B cell (primary cell): ENCODE measurements around the gene IL1RAPL1. TPM values are rescaled to one million over a fixed set of nuclear protein-coding genes. Genes with fewer than 3 reads are reported as not detected.

Experiments
- ATAC-seq: fragments of 200-7000 bp; cut with Tn5 transposase; one replicate; pipeline ENCODE4 v1.10.0; 2021; ENCODE audit warnings: low read depth, mild to moderate bottlenecking, moderate number of reproducible peaks, moderate library complexity
- CTCF ChIA-PET: fragments of 350-600 bp; sonication (Branson Sonifier 250); formaldehyde crosslinking; loops from one replicate; lab custom pipeline; 2021; ENCODE audit warnings: antibody characterized with exemption, inconsistent platforms; lab: Charles Lee
- POLR2A ChIA-PET: fragments of 350-600 bp; sonication (Branson Sonifier 250); formaldehyde crosslinking; loops from one replicate; lab custom pipeline; 2021; ENCODE audit warnings: antibody characterized with exemption; lab: Charles Lee
- DNase-seq: peaks from one replicate; pipeline ENCODE4 v3.0.0; 2013
- H2AFZ ChIP-seq: 2 replicates; pipeline ENCODE4 v1.6.1; 2012; ENCODE audit warnings: mild to moderate bottlenecking, low read depth, low read length; ENCODE audit not compliant: insufficient read depth, poor library complexity, severe bottlenecking
- H3K27ac ChIP-seq, 2 donors: 1 replicate in 1 of 2; 2 replicates in 1 of 2; pipeline ENCODE4 v1.5.1; 2012 to 2013; ENCODE audit warnings: low read length in 2 of 2, mild to moderate bottlenecking in 2 of 2, moderate library complexity in 1 of 2
- H3K27me3 ChIP-seq, 4 experiments: fragments of 200-600 bp in 1 of 4; sonication (generic) in 1 of 4; replicated peaks in 1 of 4; 1 replicate in 2 of 4; 2 replicates in 2 of 4; pipeline versions ENCODE4 v1.6.1 to v1.7.0; 2013 to 2016; ENCODE audit warnings: low read length in 3 of 4, mild to moderate bottlenecking in 2 of 4, mixed read lengths in 1 of 4, moderate library complexity in 1 of 4; ENCODE audit not compliant: insufficient read depth in 4 of 4, control insufficient read depth in 3 of 4; ENCODE audit errors: control extremely low read depth in 1 of 4
- H3K36me3 ChIP-seq, 2 experiments: replicated peaks in 1 of 2; 1 replicate in 1 of 2; 2 replicates in 1 of 2; pipeline versions ENCODE4 v1.6.1 to v1.7.1; 2013; ENCODE audit warnings: low read length in 1 of 2; ENCODE audit not compliant: insufficient read depth in 2 of 2, control insufficient read depth in 1 of 2; ENCODE audit errors: control extremely low read depth in 1 of 2, extremely low read depth in 1 of 2
- H3K4me1 ChIP-seq, 2 donors: fragments of 200-600 bp in 1 of 2; sonication (generic) in 1 of 2; 1 replicate in 1 of 2; 2 replicates in 1 of 2; pipeline versions ENCODE4 v1.5.1 to v1.6.1; 2013 to 2017; ENCODE audit warnings: low read length in 2 of 2; ENCODE audit not compliant: control insufficient read depth in 2 of 2, insufficient read depth in 2 of 2
- H3K4me2 ChIP-seq: replicated peaks from 2 replicates; pipeline ENCODE3; 2012; ENCODE audit warnings: mild to moderate bottlenecking, low read depth, low read length; ENCODE audit not compliant: poor library complexity, severe bottlenecking
- H3K4me3 ChIP-seq, 5 experiments: fragments of 200-600 bp in 1 of 5; sonication (generic) in 1 of 5; 1 replicate in 3 of 5; 2 replicates in 2 of 5; pipeline versions ENCODE4 v1.5.1 to v1.7.0; 2011 to 2016; ENCODE audit warnings: low read length in 4 of 5, mild to moderate bottlenecking in 4 of 5, low read depth in 2 of 5, control low read depth in 1 of 5, moderate library complexity in 1 of 5; ENCODE audit not compliant: insufficient read depth in 1 of 5; ENCODE audit errors: control extremely low read depth in 1 of 5, extremely low read depth in 1 of 5
- H3K79me2 ChIP-seq: fragments of 200-600 bp; sonication (generic); one replicate; pipeline ENCODE4 v1.6.0; 2016; ENCODE audit warnings: low read length; ENCODE audit not compliant: control insufficient read depth, insufficient read depth
- H3K9ac ChIP-seq: fragments of 200-600 bp; sonication (generic); 2 replicates; pipeline ENCODE4 v1.6.1; 2017; ENCODE audit warnings: mild to moderate bottlenecking, low read length, moderate library complexity
- H3K9me3 ChIP-seq, 3 donors: one replicate each; pipeline versions ENCODE4 v1.6.1 to v1.7.1; 2013; ENCODE audit warnings: low read length in 2 of 3; ENCODE audit not compliant: control insufficient read depth in 2 of 3, insufficient read depth in 1 of 3; ENCODE audit errors: control extremely low read depth in 1 of 3
- H4K20me1 ChIP-seq: 2 replicates; pipeline ENCODE4 v1.6.0; 2012; ENCODE audit warnings: mild to moderate bottlenecking, low read length; ENCODE audit not compliant: insufficient read depth, control insufficient read depth, poor library complexity, severe bottlenecking
- H3K27ac Mint-ChIP-seq: one replicate; pipeline ENCODE4 v1.8.0; 2021; ENCODE audit warnings: mixed read lengths
- H3K27me3 Mint-ChIP-seq: one replicate; pipeline ENCODE4 v1.8.0; 2021; ENCODE audit warnings: mixed read lengths
- H3K4me1 Mint-ChIP-seq: one replicate; pipeline ENCODE4 v1.8.0; 2021; ENCODE audit warnings: mixed read lengths
- H3K4me3 Mint-ChIP-seq: one replicate; pipeline ENCODE4 v1.8.0; 2021; ENCODE audit warnings: mixed read lengths
- H3K9me3 Mint-ChIP-seq: one replicate; pipeline ENCODE4 v1.8.0; 2022; ENCODE audit warnings: mixed read lengths; ENCODE audit not compliant: insufficient read depth
- EZH2 ChIP-seq: IDR thresholded peaks from 2 replicates; pipeline ENCODE4 v1.6.1; 2012; ENCODE audit warnings: borderline replicate concordance, low read depth, mild to moderate bottlenecking, moderate library complexity, low read length; ENCODE audit not compliant: insufficient read depth, poor library complexity, severe bottlenecking
- WGBS: methylation state at CpG from one replicate; pipeline ENCODE4 v1.1.5; 2013; ENCODE audit warnings: missing lambda C conversion rate; ENCODE audit not compliant: insufficient coverage; 5-methylcytosine and 5-hydroxymethylcytosine counted together
- intact Hi-C: fragments of 100-400 bp; cut with micrococcal nuclease; formaldehyde crosslinking; loops from one replicate; pipeline ENCODE4 v1.10.0; 2022
- polyA plus RNA-seq: library from polyadenylated mRNA; depleted of rRNA; stranded (reverse); fragments of >200 nt; gene quantifications from 2 replicates; pipeline ENCODE4 v1.2.3, GENCODE V29; 2012
- total RNA-seq, 2 donors: library from RNA; stranded (reverse); fragments of 120-200 nt in 1 of 2; gene quantifications; 1 replicate in 1 of 2; 2 replicates in 1 of 2; pipeline versions ENCODE4 v1.2.3 to v1.2.4, GENCODE V29; 2013 to 2022
- TF ChIP-seq, protein P1 (sequence below): fragments of 200-600 bp; IDR thresholded peaks from one replicate; pipeline ENCODE4 v1.8.0; 2022; ENCODE audit warnings: antibody characterized with exemption, mild to moderate bottlenecking

IL1RAPL1 gene
- total and polyA plus RNA-seq, 2 donors (not counting 1 experiment from before 2014, with no cell fraction given): not detected

DNA sequence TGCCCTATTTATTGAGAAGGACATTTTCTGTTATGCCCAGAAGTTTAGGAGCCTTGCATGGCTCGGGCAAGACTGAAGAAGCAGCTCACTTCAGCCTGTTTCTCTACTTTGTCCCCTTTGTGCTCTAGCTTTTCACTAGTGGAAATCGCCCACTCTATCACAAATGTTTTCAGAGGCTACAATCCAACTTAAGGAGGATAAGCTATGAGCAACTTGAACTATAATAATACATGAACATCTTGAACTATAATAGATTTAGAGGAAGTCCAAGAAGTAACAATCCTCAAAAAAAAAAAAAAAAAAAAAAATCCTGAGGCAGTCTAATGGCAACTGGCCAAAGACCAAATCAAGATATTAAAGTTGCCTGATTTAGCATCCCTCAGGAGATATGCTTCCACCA is 452.3 kb downstream of the IL1RAPL1 start:
- no peaks in the 10 kb centered on the region for H3K9me3 Mint-ChIP-seq
- Histone ChIP-seq H2AFZ (no peak overlapping the region), H3K4me2 (no peak overlapping the region), H3K27ac (no peak overlapping the region), H3K4me1 (no peaks in the 10 kb centered on the region), H4K20me1 (no peaks in the 10 kb centered on the region), H3K9ac (no peak overlapping the region), H3K9me3 (no peaks in the 10 kb centered on the region), H3K79me2 (no peaks in the 10 kb centered on the region), H3K36me3 (no peaks in the 10 kb centered on the region), H3K27me3 (no peaks in the 10 kb centered on the region), H3K4me3 (no peak overlapping the region)
- H3K27ac Mint-ChIP-seq: no peak overlapping the region
- no peak overlapping the region for H3K4me3 Mint-ChIP-seq
- no peak for TF ChIP-seq EZH2
- TF ChIP-seq, protein P1, sequence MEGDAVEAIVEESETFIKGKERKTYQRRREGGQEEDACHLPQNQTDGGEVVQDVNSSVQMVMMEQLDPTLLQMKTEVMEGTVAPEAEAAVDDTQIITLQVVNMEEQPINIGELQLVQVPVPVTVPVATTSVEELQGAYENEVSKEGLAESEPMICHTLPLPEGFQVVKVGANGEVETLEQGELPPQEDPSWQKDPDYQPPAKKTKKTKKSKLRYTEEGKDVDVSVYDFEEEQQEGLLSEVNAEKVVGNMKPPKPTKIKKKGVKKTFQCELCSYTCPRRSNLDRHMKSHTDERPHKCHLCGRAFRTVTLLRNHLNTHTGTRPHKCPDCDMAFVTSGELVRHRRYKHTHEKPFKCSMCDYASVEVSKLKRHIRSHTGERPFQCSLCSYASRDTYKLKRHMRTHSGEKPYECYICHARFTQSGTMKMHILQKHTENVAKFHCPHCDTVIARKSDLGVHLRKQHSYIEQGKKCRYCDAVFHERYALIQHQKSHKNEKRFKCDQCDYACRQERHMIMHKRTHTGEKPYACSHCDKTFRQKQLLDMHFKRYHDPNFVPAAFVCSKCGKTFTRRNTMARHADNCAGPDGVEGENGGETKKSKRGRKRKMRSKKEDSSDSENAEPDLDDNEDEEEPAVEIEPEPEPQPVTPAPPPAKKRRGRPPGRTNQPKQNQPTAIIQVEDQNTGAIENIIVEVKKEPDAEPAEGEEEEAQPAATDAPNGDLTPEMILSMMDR: no peak
- no CpG with 5 or more reads among the region's 2 CpGs for WGBS
- H3K27me3 Mint-ChIP-seq: no peaks in the 10 kb centered on the region
- intact Hi-C loops: no loop called here
- ChIA-PET CTCF (no interaction called here), POLR2A (no interaction called here)
- H3K4me1 Mint-ChIP-seq: no peaks in the 10 kb centered on the region
- no peak for DNase-seq
- no peak for ATAC-seq

DNA sequence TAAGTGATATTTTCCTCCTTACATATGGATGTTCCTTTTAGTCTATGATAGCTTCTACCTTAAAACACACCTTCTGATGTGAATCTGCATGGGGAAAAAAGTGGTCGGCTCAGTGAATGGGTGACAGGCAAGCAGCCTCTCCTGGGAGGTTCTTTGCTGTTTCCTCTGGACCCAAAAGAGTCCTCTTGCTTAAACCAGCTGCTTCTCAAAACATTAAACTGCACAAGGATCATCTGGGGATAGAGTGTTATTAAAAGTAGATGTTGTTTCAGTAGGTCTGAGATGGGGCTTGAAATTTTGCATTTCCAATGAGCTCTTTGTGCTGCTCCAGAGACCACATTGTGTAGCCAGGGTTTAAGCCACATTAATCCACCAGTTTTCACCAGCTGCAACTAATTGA is 452.9 kb downstream of the IL1RAPL1 start:
- Histone ChIP-seq H4K20me1 (no peaks in the 10 kb centered on the region), H3K4me1 (no peaks in the 10 kb centered on the region), H3K36me3 (no peaks in the 10 kb centered on the region), H2AFZ (no peak overlapping the region), H3K9ac (no peak overlapping the region), H3K27ac (no peak overlapping the region), H3K4me2 (no peak overlapping the region), H3K4me3 (no peak overlapping the region), H3K79me2 (no peaks in the 10 kb centered on the region), H3K9me3 (no peaks in the 10 kb centered on the region), H3K27me3 (no peaks in the 10 kb centered on the region)
- intact Hi-C loops: no loop called here
- Mint-ChIP-seq H3K4me1 (no peaks in the 10 kb centered on the region), H3K27me3 (no peaks in the 10 kb centered on the region), H3K9me3 (no peaks in the 10 kb centered on the region), H3K27ac (no peak overlapping the region), H3K4me3 (no peak overlapping the region)
- POLR2A ChIA-PET: no interaction called here
- WGBS: no CpG with 5 or more reads among the region's 1 CpG
- ATAC-seq: no peak
- no peak for TF ChIP-seq EZH2
- TF ChIP-seq, protein P1: no peak
- CTCF ChIA-PET: no interaction called here
- DNase-seq: no peak
